Esophagus muscularis mucosa (tissue), 4 donors: ENCODE measurements around the gene PEDS1. TPM values are rescaled to one million over a fixed set of nuclear protein-coding genes. Genes with fewer than 3 reads are reported as not detected.

Experiments
- DNase-seq: peaks from one replicate; pipeline ENCODE4 v3.0.0-alpha.2; 2017; ENCODE audit errors: extremely low spot score
- H3K27ac ChIP-seq, 4 donors: fragments of 200-600 bp; sonication (generic); replicated peaks in 1 of 4; 1 replicate in 3 of 4; 2 replicates in 1 of 4; pipeline ENCODE4 v1.5.1; 2016 to 2019; ENCODE audit warnings: mild to moderate bottlenecking in 1 of 4
- H3K27me3 ChIP-seq, 4 donors: fragments of 200-600 bp; sonication (generic); one replicate each; pipeline versions ENCODE4 v1.5.1 to v1.6.0; 2016 to 2019
- H3K36me3 ChIP-seq, 4 donors: fragments of 200-600 bp; sonication (generic); one replicate each; pipeline ENCODE4 v1.5.1; 2016 to 2019
- H3K4me1 ChIP-seq, 4 donors: fragments of 200-600 bp; sonication (generic); one replicate each; pipeline ENCODE4 v1.5.1; 2016 to 2019
- H3K4me3 ChIP-seq, 4 donors: fragments of 200-600 bp; sonication (generic); 1 replicate in 2 of 4; 2 replicates in 2 of 4; pipeline ENCODE4 v1.5.1; 2016 to 2019; ENCODE audit warnings: mild to moderate bottlenecking in 4 of 4, moderate library complexity in 1 of 4
- H3K9me3 ChIP-seq, 4 donors: fragments of 200-600 bp; sonication (generic); 1 replicate in 3 of 4; 2 replicates in 1 of 4; pipeline ENCODE4 v1.5.1; 2016 to 2019
- CTCF ChIP-seq, 3 experiments: fragments of 200-600 bp in 2 of 3; fragments of 450-650 bp in 1 of 3; sonication (generic) in 2 of 3; IDR thresholded peaks; one replicate each; pipeline ENCODE4 v1.5.1; 2017 to 2019; ENCODE audit warnings: antibody characterized with exemption in 3 of 3, mild to moderate bottlenecking in 2 of 3, moderate library complexity in 1 of 3
- EP300 ChIP-seq: sonication (generic); formaldehyde crosslinking; IDR thresholded peaks from one replicate; pipeline ENCODE4 v1.6.1; 2017; ENCODE audit warnings: antibody characterized with exemption
- POLR2A ChIP-seq: fragments of 450-650 bp; IDR thresholded peaks from one replicate; pipeline ENCODE4 v1.6.1; 2017; ENCODE audit warnings: antibody characterized with exemption, moderate library complexity, mild to moderate bottlenecking, low read depth
- POLR2AphosphoS5 ChIP-seq, 2 donors: sonication (generic); formaldehyde crosslinking; IDR thresholded peaks; one replicate each; pipeline ENCODE4 v1.6.1; 2017; ENCODE audit warnings: antibody characterized with exemption in 2 of 2
- WGBS: methylation state at CpG from one replicate; pipeline ENCODE4 v1.1.5; 2018; 5-methylcytosine and 5-hydroxymethylcytosine counted together
- intact Hi-C: fragments of 100-400 bp; cut with DNase I; formaldehyde crosslinking; loops from one replicate; pipeline ENCODE4 v1.15.1; 2023
- total RNA-seq, 4 donors: library from RNA; depleted of rRNA; stranded (reverse); fragments of >200 nt; gene quantifications; one replicate each; pipeline versions ENCODE4 v1.1.0 to v1.2.1, GENCODE V29; 2016

The PEDS1 gene
- total RNA-seq, 4 donors from 2014 or later = 22.2 to 50.3 (median 30.7) TPM

GRCh38 chr20:50189681-50190250 is 36.2 kb upstream of the PEDS1 start:
- intact Hi-C loops = loop anchor here (2.0 to 10.0 kb wide), 4 partner anchors 119 to 555 kb away; no protein-coding TSS in a partner anchor
- Histone ChIP-seq H3K4me3 (peak overlapping the region; percentile 75 to 100 (median 92)), H3K27me3 (no peaks in the 10 kb centered on the region), H3K4me1 (peaks cover 25 to 50% (median 44%) of the 10 kb centered on the region in 4 donors), H3K9me3 (no peaks in the 10 kb centered on the region), H3K27ac (peak overlapping the region; percentile 91 to 100 (median 98)), H3K36me3 (peaks cover 8 to 26% (median 15%) of the 10 kb centered on the region in 4 donors)
- 67% methylated on average over 6 of the region's 29 CpGs for WGBS
- TF ChIP-seq CTCF (IDR thresholded peaks at IDR 0.05) (no peak), EP300 (no peak), POLR2A (no peak), POLR2AphosphoS5 (IDR thresholded peaks at IDR 0.05) (no peak)
- no peak for DNase-seq

GRCh38 chr20:50188879-50189680 is 35.6 kb upstream of the PEDS1 start:
- 75% methylated on average over 8 of the region's 18 CpGs for WGBS
- Histone ChIP-seq H3K4me3 (no peak overlapping the region), H3K27ac (peak overlapping the region; percentile 91 to 100 (median 98)), H3K27me3 (no peaks in the 10 kb centered on the region), H3K9me3 (no peaks in the 10 kb centered on the region), H3K36me3 (peaks cover 3 to 19% (median 9%) of the 10 kb centered on the region in 4 donors), H3K4me1 (peaks cover 20 to 43% (median 37%) of the 10 kb centered on the region in 4 donors)
- DNase-seq = no peak
- intact Hi-C loops = loop anchor here (5.0 to 10.0 kb wide), 2 partner anchors 388 to 556 kb away; no protein-coding TSS in a partner anchor
- TF ChIP-seq POLR2A (no peak), CTCF (IDR thresholded peaks at IDR 0.05) (no peak), POLR2AphosphoS5 (IDR thresholded peaks at IDR 0.05) (no peak), EP300 (no peak)

- H3K4me1 ChIP-seq = peaks cover 15 to 36% (median 29%) of the 10 kb centered on the region in 4 donors
- H3K4me3 ChIP-seq = no peak overlapping the region
- H3K27ac ChIP-seq = peak overlapping the region; percentile 67 to 100 (median 98)
- 94% methylated on average over 6 of the region's 6 CpGs for WGBS
- TF ChIP-seq POLR2AphosphoS5 (IDR thresholded peaks at IDR 0.05) = no peak
- TF ChIP-seq CTCF (IDR thresholded peaks at IDR 0.05) = no peak
- TF ChIP-seq POLR2A = no peak
- TF ChIP-seq EP300 = no peak
- no peak for DNase-seq
- H3K9me3 ChIP-seq = no peaks in the 10 kb centered on the region
- H3K27me3 ChIP-seq = no peaks in the 10 kb centered on the region
- H3K36me3 ChIP-seq = peaks cover 2 to 12% (median 5%) of the 10 kb centered on the region in 4 donors
- intact Hi-C loops = loop anchor here (5.0 to 10.0 kb wide), 2 partner anchors 389 to 557 kb away; no protein-coding TSS in a partner anchor
Measured at GRCh38 chr20:50188287-50188688, 34.8 kb upstream of the PEDS1 start.

- Histone ChIP-seq H3K27ac (peak overlapping the region; percentile 67 to 100 (median 98)), H3K4me3 (no peak overlapping the region), H3K36me3 (peaks cover 0 to 4% (median 0%) of the 10 kb centered on the region in 4 donors), H3K4me1 (peaks cover 15 to 29% (median 25%) of the 10 kb centered on the region in 4 donors), H3K27me3 (no peaks in the 10 kb centered on the region), H3K9me3 (no peaks in the 10 kb centered on the region)
- intact Hi-C loops = loop anchor here (2.0 to 10.0 kb wide), 3 partner anchors 275 to 557 kb away; no protein-coding TSS in a partner anchor
- 84% methylated on average over 9 of the region's 12 CpGs for WGBS
- DNase-seq = no peak
- TF ChIP-seq EP300 (no peak), CTCF (IDR thresholded peaks at IDR 0.05) (no peak), POLR2AphosphoS5 (IDR thresholded peaks at IDR 0.05) (peak in 1 of 2 donors; percentile 29), POLR2A (no peak)
Measured at GRCh38 chr20:50187403-50188051, 34.0 kb upstream of the PEDS1 start.
